Fibroblast of mammary gland (primary cell): ENCODE data around the gene MINDY4.
A peak's percentile ranks its signal among the peaks of the same experiment; 100 is the strongest.

Source experiments
- DNase-seq: peaks from one replicate; pipeline ENCODE4 v3.0.0-alpha.2; 2010; ENCODE audit warnings: low read depth
- H3K4me3 ChIP-seq: 2 replicates; pipeline ENCODE4 v1.5.1; 2011; ENCODE audit warnings: low read depth, mild to moderate bottlenecking, low read length, moderate library complexity; ENCODE audit not compliant: control insufficient read depth
- CTCF ChIP-seq: conservative IDR thresholded peaks from 2 replicates; pipeline ENCODE4 v1.5.1; 2011; ENCODE audit warnings: low read depth, low read length, inconsistent platforms; ENCODE audit not compliant: control insufficient read depth, insufficient read depth

MINDY4 gene

GRCh38 chr7:30782690-30783089 lies 11.5 kb downstream of the MINDY4 start:
- H3K4me3 ChIP-seq = no peak overlapping the region
- no peak for TF ChIP-seq CTCF
- no peak for DNase-seq

GRCh38 chr7:30785786-30786185 lies 14.6 kb downstream of the MINDY4 start:
- no peak for TF ChIP-seq CTCF
- no peak overlapping the region for H3K4me3 ChIP-seq

GRCh38 chr7:30787486-30787885 lies 16.3 kb downstream of the MINDY4 start:
- DNase-seq = no peak
- no peak overlapping the region for H3K4me3 ChIP-seq
- no peak for TF ChIP-seq CTCF

More at GRCh38 chr7:30785786-30786185, 14.6 kb downstream of the MINDY4 start:
- DNase-seq = no peak

GRCh38 chr7:30788640-30789333 lies 17.6 kb downstream of the MINDY4 start:
- H3K4me3 ChIP-seq = no peak overlapping the region
- TF ChIP-seq CTCF = no peak
- DNase-seq = no peak

- H3K4me3 ChIP-seq = no peak overlapping the region
- TF ChIP-seq CTCF = no peak
- peak; percentile 92 for DNase-seq
Observed at GRCh38 chr7:30789334-30789711, 18.1 kb downstream of the MINDY4 start.

GRCh38 chr7:30790356-30790755 lies 19.1 kb downstream of the MINDY4 start:
- TF ChIP-seq CTCF = no peak
- no peak overlapping the region for H3K4me3 ChIP-seq
- no peak for DNase-seq

- no peak overlapping the region for H3K4me3 ChIP-seq
- TF ChIP-seq CTCF = no peak
- no peak for DNase-seq
Observed at GRCh38 chr7:30791114-30791513, 19.9 kb downstream of the MINDY4 start.
